GDM1 (cell line): Measurements from ENCODE around the gene TNNT1.
"Not testable (repeated sequence)": the region's sequence is repeated elsewhere in the genome, so short reads cannot be mapped to it uniquely, and the experiment has no call there.

ENCODE experiments used
- DNase-seq: peaks from one replicate; lab custom pipeline; 2025; lab: John Stamatoyannopoulos, UW

Gene TNNT1

DNA sequence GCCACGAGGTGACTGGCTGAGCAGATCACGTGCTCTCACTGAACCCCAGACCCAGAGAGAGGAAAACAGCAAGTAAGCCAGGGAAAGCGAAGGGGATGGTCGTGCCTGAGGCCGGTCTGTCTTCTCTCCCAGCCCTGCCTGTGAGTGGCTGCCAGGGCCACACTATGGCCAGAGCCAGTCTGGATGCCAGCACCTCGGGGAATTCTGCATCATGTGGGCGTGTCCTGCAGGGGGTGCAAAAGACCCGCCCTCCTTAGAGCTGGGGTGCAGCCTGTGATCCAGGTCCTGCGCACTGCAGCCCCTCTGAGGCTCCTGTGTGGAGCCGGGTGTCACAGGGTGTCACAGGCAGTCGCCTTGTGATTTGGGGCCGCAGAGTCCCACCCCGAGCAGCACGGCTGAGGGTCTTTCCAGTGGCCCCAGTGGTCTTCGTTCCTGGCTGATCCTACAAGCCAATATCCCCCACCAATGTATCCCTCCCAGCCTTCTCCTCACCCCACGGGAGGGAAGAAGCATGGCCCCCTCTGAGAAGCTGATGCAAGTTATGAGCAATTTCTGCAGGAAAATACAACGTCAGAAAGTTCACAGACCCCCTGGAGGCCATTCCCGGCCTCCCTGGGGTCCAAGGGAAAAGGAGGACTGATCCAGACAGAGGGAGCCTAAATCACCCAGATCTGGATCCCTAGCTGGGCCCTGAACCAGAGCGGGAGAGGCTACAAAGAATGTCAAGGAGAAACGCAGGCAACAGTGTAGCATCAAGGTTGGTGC is 39.3 kb downstream of the TNNT1 start:
- no peak for DNase-seq

DNA sequence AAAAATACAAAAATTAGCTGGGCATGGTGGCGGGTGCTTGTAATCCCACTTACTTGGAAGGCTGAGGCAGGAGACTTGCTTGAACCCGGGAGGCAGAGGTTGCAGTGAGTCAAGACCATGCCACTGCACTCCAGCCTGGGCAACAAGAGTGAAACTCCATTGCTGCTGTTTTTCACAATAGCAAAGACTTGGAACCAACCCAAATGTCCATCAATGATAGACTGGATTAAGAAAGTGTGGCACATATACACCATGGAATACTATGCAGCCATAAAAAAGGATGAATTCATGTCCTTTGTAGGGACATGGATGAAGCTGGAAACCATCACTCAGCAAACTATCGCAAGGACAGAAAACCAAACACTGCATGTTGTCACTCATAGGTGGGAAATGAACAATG is 41.8 kb downstream of the TNNT1 start:
- DNase-seq = not testable (repeated sequence)

DNA sequence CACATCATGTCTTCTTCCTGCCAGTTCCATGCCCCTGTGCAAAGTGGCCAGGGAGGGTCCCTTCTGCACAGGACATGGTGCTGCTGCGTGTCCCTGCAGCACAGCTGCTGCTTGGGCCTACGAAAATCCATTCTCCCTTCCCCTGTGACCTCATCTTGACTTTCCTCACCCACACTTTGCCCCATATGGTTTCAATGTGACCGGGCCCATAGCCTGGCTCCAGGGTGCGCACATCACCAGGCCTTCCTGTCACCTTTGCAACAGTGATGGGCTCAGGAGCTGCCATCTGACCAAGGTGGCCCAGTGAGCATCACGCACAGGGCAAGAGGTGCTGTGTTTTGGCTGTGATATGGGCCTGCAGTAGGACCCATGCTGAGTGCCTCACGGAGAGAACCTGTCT is 42.4 kb downstream of the TNNT1 start:
- no peak for DNase-seq

DNA sequence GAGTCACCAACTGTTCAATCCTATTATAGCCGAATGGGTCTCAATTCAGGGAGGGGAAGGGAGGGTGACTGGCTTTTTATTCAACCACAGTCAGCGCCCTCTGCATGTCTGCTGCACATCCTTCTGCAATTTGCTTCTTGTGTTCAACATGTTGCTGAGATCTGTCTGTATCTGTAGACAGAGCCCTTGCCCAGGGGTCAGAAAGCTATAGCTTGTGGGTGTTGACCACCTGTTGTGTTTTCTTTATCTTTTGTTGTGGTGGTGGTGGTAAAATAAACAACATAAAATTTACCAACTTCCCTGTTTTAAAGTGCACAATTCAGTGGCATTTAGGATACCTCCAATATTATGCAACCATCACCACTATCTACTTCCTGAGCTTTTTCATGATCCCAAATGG is 43.8 kb downstream of the TNNT1 start:
- DNase-seq = no peak

DNA sequence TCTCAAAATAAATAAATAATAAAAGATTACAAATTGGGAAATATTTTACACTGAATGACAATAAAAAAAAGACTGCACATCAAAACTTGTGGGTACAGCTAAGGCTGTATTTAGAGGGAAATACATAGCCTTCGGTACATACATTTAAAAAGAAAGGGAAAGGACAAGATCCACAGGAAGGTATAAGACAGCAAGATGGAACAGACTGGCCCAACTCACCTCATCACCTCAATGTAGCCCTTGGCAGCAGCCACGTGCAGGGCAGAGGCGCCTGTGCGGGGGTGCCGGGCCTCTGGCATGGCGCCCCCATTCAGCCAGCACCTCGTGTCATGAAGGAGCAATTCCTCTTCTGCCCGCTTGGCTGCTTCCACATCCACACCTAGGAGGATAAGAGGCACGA is 45.8 kb downstream of the TNNT1 start:
- no peak for DNase-seq

DNA sequence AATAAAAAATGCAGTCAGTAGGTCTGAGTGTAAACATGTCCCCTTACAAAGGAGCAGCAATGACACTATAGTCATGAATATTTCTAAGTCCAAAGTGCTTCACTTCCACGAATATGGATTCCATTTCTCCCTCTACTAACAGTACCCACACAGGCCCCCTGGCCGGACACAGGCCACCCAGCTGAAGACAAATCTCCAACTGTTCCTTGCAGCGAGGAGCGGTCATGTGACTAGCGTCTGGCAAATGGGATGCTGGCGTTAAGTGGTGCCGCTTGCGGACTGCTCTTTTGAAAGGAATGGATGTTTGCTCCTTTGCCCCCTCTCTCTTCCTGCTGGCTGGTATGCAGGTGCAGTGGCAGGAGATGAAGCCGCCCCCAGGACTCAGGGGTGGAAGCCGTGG is 47.7 kb downstream of the TNNT1 start:
- no peak for DNase-seq

DNA sequence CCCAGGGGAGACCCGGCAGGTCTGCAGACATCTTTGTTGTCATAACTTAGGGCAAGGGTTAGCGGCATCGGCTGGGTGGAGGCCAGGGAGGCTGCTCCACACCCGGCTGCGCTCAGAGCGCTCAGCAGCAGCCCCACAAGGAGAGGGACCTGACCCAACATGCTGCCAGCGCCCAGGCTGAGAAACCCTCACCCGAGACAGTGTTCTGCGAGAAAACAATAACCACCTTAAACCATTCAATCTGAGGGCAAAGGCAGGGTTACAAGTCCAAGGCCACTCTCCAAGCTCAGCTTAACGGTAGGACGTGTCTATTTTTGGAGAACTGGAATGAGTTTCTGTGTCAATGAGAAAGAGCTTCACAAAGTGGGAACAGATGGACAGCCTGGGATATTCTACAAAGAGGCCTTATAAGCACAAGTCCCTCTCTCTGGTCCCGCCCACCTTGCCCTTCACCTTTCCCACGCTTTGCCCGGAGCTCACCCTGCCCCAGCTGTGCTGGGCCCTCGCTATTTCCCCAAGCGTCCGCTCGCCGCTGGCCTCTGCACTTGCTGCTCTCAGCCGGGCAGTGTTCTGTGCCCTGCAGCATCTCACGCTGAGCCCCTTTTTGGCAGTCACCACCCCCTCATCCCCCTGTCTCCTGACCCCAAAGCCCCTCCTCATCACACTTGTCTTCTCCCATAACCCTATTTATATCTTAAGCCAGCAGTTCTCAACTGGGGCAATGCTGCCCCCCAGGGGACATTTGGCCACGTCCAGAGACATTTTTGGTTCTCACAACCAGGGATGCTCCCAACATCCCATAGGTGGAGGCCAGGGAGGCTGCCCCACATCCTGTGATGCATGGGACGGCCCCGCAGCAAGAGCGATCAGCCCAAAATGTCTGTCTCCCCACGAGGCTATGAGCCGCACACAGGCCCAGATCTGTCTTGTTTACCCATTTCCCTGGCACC is 49.2 kb downstream of the TNNT1 start:
- no peak for DNase-seq

DNA sequence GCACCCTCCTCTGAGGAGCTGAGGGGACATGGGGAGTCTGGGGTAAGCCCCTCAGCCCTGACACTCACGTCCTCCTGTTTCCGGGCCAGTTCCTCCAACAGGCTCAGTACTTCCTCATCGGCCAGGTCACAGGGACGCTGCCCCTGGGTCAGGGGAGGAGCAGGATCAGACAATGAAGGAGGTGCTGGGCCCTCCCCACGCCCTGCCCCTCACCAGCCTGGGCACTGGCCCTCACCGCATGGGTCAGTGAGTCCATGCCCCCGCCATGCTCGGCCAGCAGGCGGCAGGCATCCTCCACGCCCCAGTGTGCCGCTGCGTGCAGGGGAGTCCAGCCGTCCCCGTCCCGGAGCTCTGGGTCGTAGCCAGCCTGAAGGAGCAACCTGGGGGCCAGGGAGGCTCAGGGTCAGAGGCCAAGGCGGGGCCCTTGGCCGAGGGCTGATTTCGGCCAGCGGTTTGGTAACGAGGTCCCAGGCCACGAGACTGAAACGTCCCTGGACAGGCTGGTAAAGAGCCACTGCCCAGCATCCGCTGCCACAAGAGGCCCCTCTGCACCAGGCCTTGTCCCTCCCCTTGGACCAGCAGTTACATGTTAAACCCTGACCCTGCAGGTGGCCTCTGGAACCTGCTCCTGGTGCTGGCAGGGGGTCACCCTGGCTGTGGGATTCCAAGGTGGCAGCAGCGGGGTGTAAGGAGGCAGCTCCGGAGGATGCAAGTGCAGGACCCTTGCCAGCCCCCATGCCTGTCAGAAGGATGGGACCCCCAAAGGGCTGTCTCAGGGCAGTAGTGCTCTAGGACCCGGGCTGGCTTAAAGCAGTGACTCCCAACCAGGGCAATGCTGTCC is 50.1 kb downstream of the TNNT1 start:
- no peak for DNase-seq

DNA sequence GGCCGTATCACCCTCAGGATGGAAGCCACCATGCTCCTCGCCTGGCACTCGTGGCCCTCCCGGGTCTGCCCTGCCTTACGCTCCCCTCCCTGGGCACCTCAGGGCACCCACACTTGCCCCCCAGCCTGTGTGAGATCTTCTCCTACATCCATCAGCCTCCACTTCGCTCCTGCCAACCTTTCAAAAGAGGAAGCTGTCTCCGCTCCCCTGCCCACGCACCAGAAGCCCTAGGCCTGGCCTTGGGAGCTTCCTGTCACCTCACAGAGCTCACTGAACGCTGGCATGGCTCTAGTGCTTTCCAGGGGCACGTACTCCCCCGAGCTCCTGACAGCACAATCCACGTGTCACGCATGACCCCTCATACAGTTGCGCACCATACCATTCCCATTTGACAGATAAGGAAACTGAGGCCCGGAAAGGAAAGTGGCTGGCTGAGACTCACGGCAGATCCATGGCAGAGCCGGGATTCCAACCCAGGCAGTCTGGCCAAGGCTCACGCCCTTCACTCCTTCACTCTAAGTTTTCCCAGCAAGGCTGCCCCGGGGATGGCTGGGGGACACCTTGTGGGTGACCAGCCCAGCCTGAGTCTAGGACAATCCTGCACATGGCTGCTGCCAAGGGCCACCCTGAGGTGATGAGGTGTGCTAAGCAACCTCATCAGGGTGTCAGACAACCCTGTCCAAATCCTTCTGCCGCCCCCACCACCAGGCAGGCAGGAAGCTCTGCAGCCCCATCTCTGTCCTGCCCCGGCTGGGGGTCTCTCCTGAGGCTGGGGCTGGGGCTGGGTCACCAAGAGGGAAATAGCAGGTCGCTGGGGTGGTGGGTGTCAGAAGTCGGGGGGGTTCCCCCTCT is 50.9 kb downstream of the TNNT1 start:
- DNase-seq = peak; percentile 66

DNA sequence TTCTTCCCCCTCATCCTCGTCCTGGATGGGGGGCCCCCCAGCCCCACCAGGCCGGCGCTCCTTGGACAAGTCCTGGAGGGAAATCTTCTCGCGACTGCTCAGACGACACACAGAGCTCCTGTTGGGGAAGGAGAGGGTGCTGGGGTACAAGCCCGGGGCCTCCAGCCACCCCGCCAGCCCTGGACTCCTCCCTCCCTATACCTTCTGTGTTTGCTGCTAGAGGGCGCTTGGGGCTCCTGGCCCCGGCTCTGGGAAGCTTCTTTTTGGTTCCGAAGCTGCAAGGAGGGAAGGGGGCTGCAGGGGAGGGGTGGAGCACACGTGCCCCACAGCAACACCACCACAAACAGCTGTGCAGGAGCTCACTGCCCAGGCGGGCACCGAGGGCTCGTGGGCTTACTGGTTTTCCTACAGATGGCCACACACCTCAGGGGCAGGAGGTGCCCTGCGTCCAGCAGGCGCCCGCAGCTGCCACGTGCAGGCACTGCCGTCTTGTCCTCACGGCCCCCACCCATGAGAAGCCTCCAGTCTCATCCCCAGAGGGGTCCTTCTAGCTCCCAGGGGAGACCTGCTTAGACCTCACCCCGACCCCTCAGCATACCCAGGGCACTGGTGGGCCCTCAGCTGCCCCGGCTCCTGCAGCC is 52.8 kb downstream of the TNNT1 start:
- DNase-seq = no peak

DNA sequence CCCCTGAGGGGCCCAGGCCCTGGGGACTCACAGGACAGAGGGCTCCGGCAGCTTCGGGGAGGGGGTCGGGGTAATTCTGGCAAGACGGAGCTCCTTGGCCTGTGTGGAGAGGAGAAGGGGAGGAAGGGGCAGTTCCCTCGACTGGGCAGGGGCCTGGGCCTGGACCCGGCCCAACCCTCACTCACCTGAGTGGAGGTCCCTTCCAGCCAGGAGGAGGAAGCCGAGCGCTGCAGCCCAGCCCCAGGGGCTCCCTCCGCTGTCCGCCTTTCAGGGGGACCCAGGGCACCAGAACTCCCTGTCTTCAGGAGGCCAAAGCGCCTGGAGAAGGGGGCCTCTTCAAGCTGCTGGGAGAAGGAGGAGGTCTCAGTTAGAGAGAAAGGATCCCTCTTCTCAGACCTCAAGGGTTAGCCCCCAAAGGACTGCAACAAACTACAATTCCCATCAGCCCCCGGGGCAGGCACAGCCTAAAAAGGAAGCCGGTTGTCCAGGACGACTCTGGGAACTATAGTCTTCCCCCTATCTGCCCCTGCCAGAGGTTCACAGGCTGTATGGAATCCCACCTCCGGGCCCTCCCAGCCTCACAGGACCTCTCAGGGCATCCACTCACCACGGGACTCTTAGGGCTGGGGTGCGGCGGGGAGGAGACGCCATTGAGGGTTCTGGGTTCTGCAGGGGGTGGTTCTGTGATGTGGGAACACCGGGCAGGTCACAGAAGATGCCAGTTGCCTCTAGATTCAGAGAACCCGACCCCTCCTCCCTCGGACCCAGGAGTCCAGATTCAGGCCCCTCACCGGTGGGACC is 53.5 kb downstream of the TNNT1 start:
- DNase-seq = no peak

DNA sequence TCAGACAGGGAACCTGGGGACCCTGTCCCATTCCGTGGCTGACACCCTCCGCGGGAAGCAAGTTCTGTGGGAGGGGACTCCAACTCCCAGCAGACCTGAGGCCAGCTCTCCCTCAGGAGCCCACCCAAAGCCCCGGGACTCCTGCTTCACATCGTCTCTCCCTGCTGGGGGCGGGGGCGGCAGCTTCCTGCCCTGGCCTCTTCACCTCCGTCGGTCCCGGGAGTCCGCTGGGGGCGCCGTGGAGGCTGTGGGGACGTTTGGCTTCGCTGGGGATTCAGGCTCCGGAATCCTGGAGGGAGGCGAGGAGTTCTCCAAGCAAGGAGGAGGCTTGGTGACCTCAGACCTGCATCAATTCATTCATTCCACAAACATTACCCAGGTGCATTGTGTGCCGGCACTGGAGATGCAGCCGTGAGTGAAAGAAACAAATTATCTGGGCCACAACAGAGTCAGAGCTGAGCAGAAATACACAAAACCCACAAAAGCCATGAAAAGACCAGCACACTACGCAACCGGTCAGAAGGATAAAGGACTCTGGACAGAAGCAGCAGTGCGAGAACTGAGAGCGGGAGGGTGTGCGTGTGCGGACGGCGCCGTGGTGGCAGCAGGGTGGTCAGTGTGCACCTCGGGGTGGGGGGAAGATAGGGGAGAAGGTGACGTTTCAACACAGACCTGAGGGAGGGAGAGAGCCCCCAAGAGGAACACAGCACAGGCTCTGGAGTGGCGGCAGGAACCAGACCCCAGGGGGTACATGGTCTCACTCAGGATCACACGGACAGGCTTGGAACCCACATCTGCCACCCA is 54.3 kb downstream of the TNNT1 start:
- DNase-seq = no peak

DNA sequence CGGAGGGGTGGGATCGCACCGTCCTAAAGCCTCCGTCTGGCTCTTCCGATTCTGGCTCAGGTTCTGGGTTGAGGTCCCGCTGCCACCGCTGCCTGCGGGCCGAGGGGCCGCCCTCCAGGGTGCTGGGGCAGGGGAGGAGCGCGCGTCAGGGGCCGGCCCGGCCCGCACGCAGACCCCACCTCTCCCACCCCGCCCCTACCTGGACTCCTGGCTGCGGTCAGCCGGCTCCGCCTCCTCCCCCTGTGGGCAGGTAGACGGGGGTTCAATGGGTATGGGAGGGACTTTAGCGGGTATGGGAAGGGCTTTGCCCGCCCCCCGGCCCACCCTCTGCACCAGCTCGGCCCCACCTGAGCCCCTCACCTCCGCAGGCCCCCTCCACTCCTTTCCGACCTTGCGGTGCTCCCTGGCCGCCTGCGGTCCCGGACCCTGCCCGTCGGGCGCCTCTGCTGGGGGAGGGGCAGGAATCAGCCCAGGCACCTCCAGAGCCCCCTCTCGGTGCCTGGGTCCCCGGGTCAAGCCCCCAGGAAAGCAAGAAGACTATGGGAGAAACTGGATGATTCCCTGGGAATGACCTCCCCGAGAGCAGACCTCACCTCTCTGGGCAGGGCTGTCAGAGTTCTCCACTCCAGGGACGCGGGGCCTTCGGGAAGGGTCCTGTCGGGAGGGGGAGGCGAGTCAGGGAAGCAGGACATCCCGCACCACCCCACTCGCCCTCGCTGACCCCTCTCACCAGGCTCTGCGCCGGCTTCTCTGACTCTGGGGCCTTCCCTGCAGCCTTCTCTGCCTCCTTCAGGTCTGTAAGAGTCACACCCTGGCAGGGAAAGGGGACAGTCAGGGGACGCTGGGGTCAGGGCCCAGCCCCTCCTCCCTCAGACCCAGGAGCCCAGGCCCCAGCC is 56.3 kb downstream of the TNNT1 start:
- DNase-seq = no peak

DNA sequence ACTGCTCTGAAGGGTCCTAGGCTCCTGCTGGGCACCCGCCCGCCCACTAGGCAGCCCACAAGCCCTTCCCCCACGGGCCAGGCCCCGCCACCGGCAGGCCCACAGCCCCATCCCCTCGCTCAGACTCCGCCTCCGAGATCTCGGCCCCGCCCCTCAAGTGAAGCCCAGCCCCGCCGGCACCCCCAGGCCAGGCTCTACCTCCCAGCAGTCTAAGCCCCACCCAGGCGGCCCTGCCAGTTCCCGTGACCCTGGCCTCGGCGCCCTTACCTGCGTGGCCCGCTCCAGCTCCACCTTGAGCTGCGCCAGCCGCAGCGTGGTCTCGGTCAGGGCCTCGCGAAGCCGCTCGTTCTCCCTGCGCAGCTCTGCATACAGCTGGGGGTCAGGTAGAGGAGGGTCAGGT is 57.1 kb downstream of the TNNT1 start:
- no peak for DNase-seq

DNA sequence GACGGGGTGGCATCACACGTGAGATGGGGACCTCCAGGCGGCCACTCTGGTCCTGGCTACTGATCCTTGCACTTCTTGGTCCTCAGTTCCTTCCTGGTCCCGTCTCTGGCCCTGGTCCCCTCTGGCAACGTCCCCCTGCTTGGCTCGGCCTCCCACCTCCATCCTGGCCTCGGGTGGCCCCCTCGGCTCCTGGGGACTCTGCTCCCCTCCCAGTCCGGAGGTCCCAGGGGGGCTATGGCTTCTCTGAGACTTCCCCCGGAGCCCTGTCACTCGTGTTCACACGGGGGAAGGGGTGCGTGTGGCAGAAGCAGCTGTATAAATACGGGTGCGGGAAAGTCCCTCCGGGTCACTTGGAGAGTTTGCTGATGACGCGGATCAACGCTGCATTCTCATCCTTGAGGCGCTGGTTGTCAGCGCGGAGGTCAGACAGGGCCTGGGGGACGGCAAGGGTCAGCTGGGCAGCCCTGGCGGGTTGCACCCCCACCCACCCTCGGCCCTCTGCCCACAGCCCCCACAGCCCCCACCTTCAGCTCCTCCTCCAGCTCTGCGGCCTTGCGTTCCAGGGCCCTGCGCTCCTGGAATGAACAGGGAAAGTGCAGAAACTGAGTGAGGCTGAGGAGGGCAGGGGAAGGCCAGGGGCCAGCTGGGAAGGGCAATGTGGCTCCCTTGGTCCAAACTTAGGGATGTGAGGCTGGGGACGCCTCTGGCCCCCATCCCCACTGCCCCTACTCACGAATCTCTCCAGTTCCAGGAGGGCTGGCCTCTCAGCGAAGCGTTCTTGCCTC is 57.7 kb downstream of the TNNT1 start:
- DNase-seq = no peak

DNA sequence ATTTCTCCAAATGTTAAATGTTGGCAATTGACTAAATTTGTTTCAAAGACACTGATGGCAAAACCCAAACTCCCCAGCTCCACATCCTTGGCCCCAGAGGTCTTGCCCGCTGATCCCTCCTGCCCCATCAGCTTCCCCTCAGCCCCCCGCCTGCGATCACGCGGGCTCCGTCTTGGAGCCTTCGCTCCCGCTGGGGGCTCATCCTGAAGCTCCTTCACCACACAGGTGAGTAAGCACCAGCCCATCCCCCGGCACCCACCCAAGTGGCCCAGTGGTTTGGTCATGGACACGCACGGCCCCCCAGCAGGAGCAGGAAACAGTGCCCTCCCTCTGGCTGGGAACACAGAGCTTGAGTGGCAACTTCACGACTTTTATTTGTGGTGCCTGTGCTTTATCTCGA is 58.4 kb downstream of the TNNT1 start:
- DNase-seq = no peak

DNA sequence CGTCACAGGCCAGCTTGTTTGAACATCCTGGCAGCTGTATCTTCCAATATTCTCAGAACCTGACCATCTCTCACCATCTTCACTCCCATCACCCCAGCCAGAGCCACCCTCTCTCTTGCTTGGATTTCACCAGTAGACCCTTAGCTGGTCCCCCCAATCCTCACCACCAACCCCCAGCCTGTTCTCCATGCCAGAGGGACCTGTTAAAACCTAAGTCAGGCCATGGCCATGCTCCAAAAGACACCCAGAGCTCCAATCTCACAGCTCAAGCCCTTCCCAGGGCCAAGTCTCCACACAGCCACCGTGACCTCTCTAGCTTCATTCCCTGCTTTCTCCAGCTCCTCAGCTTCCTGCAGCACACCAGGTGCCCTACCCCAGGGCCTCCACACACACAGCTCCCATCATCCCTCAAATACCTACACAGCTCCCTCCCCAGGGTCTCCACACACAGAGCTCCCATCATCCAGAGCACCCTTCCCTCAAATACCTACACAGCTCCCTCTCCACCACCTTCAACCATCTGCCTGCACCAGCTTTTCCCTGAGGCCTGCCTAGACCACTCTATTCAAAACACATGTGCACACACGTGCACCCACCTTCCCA is 59.6 kb downstream of the TNNT1 start:
- no peak for DNase-seq
